DMS53 (cell line): ENCODE measurements around the gene LRCH1.
"Not testable (repeated sequence)": the region's sequence is repeated elsewhere in the genome, so short reads cannot be mapped to it uniquely, and the experiment has no call there.

Source experiments
- DNase-seq: peaks from one replicate; lab custom pipeline; 2025; lab: John Stamatoyannopoulos, UW

The LRCH1 gene, protein sequence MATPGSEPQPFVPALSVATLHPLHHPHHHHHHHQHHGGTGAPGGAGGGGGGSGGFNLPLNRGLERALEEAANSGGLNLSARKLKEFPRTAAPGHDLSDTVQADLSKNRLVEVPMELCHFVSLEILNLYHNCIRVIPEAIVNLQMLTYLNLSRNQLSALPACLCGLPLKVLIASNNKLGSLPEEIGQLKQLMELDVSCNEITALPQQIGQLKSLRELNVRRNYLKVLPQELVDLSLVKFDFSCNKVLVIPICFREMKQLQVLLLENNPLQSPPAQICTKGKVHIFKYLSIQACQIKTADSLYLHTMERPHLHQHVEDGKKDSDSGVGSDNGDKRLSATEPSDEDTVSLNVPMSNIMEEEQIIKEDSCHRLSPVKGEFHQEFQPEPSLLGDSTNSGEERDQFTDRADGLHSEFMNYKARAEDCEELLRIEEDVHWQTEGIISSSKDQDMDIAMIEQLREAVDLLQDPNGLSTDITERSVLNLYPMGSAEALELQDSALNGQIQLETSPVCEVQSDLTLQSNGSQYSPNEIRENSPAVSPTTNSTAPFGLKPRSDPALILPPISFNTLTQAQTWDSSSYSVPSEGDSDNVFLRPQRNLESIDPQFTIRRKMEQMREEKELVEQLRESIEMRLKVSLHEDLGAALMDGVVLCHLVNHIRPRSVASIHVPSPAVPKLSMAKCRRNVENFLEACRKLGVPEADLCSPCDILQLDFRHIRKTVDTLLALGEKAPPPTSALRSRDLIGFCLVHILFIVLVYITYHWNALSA

DNA sequence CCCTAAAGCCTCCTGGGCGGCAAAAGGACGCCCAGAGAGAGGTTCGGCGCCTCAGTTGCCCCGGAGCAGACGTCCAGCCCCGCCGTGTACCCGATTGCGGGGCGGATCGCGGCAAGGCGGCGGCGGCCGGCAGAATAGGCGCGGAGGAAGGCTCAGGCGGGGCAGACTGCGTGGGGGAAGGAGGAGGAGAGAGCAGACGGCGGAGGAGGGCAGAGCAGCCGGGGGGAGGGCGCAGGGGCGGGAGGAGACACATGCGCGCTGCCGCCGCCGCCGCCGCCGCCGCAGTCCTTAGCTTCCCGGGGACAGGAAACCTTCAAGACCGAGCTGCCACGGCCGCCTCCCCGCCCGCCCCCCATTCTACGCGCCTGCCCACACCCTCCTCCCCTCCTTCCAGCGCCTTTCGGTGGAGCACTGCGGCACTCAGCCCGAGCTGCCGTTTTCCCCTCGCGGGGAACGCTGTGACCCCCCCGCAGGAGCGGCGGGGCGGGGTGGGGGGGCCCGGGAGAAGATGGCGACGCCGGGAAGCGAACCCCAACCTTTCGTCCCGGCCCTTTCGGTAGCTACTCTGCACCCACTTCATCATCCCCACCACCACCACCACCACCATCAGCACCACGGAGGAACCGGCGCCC lies at the start of gene LRCH1:
LRCH1 (plus strand) TSS at position 282 of the 632 bp plus-strand sequence; CDS start at position 509, 227 bp downstream.
- peak; percentile 90 for DNase-seq

DNA sequence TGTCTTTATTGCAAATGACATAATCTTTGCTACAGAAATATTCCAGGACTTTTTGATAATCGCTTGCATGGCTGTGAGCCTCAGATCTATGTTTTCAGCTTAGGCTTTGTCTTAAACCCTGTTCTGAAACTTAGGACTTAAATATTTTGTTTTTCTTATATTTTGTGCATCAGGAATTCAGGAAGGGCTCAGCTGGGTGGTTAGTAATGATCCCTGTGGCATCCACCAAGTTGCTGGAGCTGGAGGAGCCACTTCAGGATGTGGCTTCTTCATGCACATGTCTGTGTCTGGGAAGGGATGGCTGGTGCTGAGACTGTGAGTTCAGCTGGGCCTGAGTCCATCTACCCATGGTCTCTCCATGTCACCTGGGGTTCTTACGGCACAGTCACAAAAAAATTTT lies 48.9 kb upstream of the LRCH1 start:
- DNase-seq: no peak

DNA sequence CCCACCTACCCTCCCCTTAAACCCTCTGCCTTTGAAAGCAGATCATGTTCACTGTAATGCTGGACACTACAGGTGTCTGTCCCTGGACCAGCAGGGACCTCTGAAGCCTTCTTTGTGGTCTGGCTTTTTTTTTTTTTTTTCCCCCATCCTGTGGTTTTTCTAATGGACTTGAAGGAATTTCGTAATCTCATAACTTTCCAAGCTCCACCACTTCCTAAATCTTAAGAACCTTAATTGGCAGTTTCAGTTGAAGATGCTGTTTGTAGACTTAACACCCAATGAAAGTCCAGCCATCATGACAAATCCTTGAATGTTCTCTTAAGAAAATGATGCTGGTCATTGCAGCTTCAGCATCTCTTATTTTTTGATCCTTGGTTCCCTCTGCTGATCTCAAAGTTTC lies 45.0 kb upstream of the LRCH1 start:
- DNase-seq: no peak

DNA sequence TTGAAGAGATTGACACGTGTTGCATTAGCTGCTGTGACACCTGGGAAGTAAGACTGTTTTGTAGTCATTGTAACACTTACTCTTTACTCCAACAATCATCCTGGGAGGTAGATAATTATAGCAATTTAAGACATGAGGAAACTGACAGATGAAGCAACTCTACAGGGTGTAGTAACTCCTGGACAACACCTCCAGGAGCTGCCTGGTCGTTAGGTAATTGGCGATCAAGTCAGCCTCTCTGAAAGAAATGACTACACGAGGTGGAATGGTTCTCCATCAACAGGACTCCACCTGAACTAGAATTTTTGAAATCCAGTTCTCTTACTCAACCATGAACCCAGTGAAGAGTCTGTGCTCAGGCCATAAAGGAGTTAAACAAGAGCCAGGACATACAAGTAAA lies 43.0 kb upstream of the LRCH1 start:
- DNase-seq: no peak

DNA sequence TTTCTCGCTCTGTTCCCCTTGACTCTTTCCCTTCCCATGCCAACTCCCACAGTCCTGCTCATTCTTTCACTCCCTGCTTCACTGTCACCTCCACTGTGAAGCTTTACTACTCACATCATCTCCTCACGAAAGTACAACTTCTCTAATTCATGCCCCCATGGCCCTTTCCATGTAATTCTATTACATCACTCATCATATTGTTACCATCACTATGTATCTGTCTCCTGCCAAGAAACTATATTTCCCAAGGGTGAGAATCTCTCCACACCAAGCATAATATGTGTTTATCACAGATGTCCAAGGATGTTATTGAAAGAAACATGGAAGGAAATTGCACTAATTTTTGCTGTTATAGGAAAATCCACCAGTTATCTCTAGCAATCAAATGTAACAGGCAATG lies 37.2 kb upstream of the LRCH1 start:
- no peak for DNase-seq

DNA sequence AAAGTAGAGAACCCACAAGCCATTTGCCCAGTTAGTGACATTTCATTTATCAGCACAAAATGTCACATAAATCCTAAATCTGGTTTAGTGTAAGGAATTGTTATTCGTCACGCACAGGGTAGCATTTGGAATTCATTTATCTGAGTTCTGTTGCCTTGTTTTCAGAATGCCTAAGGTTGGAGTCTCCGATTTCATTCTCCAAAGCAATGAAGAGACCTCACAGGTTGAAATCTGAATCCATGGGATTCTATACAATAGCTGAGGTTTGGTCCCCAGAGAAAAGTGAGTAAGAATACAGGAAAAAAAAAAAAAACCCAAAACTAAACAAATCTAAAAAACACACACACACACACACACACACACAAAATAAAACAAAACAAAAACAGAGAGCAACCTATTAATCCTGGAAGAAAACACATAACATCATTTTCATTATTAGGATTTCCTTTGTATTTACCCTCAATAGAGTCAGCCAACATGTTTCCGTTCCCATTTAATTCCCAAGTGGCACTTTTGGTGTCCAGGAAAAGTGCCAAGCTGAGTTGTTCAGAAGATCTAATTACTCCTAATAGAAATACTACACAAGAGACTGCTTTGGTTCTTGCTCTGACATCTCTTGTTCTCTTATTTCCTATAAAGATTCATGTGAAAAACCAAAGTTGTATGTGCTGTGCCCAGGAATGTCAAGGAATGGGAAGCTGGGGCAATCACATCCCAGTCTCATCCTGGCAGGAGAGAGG lies 36.2 kb upstream of the LRCH1 start:
- DNase-seq: no peak

DNA sequence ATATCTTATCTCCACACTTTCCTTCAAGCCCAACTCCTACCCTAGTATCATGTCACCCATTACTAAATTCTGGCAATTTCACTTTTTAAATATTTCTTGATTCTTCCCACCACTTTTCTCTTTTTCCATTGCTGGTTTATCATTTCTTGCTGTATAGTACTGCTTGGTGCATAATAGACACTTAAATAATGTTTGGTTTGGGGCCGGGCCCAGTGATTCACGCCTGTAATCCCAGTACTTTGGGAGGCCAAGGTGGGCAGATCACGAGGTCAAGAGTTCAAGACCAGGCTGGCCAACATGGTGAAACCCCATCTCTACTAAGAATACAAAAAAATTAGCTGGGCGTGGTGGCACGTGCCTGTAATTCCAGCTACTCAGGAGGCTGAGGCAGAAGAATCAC lies 35.2 kb upstream of the LRCH1 start:
- DNase-seq: not testable (repeated sequence)

DNA sequence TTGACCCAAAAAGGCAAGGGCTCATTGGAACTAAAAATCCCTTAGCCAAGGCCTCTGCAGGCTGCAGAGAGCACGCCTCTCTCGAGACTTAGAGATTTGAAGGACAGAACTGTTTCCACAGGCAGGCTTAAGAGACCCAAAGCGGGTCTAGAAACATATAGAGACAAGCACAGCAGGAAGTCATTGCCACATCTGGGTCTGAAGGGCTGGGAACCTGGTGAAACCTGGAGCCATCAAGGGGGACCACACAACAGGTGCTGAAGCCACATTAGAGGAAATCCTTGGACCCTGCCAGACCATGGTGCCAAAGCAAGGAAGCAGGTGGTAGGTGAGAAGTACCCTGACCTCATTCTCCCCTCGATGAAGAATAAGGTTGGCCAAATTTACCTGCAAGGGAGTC lies 33.8 kb upstream of the LRCH1 start:
- no peak for DNase-seq

DNA sequence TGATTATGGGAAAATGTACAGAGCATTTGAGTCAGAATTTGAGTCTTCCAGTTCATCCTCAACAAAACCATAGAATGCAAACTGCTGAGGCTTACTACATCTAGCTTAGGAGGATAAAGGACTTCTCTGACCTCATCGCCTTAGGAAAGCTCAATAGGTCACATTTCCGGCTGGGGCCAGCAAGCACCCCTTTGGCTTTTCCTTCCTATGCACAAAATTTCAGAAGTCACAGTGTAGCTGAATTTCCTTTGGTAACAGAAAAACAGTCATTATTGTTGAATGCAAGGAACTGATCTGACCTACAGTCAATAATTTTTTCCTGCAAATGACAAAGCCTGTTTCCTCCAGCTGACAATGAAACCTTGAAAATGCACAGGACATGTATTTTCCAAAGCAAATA lies 32.8 kb upstream of the LRCH1 start:
- no peak for DNase-seq

DNA sequence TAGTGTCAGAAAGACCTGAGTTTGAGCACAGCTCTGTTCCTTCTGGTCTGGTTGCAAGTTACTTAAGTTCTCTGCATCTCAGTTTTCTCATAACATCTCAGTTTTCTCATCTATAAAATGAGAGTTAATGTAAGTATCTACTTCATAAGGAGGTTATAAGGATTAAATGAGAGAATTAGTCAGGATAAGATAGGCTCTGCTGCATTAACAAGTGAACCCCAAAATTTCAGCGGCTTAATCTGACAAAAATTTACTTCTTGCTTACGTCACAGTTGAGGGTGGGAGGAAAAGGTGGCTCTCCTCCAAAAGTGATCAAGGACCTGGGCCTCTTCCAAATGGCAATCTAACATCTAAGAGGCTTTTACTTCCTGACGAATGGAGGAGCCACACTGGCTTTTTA lies 31.5 kb upstream of the LRCH1 start:
- no peak for DNase-seq

DNA sequence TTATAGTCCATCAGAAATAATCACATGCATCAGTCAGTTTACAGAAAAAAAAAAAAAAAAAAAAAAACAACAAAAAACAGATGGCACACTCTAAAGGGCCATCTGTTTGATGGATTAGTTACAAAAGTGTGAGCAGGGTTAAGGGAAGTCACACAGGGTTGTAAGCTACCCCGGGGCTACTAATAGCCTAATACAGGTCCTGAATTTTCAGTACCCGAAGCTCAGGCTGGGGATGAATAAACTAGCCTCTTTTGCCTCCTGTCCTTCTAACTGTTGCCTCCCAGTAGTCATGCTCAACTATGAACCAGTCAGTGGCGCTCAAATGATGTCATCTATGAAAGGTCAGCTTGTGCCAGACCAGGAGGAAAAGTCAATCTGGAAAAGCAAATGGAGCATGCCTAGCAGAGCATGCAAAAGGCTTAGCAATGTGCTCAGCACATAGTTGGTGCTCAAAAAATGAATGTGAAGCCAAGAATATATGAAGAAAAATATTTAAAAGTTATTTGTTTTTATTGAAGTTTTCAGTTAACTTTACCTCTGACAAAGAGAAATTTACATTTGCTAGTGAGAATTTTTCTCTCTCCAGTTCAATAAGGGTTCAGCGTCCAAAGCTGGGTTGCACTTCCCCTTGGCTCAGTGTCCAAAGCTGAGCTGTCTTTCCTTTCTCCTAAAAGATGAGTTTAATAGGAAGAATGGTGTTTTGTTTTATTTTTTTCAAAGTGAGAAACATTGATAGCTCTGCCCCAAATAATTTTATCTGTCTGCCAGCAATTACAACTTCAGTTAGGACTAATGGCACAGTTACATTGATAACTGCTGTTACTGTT lies 30.8 kb upstream of the LRCH1 start:
- DNase-seq: peak; percentile 36

DNA sequence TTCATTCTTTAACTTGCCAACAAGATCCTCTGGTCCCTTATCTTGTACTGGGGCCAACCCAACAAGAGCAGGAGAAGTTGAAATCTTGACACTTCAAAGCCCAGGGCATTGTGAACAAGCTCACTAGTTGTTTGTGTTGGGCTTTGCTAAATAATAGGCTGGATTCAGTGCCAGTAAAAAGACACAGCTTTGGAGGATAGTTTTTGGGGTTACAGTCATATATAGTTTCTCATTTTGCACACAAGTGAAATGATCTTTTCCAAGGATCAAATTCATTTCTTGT lies 30.3 kb upstream of the LRCH1 start:
- no peak for DNase-seq

DNA sequence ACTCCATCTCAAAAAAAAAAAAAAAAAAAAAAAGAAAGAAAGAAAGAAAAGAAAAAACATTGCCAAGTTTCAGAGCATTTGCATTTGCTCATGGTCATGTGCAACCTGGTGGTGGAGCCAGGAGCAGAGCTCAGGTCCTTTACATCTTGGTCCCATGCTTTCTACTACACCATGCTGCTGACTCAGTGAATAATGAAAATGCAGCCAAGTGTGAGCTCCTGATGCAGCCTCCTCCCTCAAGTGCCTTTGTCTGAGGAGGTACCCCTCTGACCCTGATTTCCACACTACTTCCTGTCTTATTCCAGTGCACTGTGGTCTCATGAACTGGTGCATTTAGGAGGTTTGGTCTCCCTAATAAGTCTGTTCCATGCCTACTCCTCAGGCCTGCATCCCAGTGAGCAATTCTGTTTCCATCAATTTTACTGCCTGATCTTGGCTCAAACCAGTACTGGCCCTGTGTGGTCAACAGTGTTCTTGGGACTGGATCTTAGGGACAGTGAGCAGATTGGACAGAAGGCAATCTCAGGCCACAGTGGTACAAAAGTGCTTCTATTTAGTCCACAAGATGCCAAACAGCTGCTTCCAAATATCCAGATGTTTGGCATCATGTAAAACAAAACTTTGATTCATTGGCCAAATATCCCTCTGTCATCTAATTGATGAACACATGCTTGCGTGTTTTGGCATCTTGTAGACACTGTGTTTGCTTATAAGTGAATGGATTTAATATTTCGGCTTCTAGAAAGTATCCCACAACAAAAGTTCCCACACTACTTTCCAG lies 28.8 kb upstream of the LRCH1 start:
- no peak for DNase-seq

DNA sequence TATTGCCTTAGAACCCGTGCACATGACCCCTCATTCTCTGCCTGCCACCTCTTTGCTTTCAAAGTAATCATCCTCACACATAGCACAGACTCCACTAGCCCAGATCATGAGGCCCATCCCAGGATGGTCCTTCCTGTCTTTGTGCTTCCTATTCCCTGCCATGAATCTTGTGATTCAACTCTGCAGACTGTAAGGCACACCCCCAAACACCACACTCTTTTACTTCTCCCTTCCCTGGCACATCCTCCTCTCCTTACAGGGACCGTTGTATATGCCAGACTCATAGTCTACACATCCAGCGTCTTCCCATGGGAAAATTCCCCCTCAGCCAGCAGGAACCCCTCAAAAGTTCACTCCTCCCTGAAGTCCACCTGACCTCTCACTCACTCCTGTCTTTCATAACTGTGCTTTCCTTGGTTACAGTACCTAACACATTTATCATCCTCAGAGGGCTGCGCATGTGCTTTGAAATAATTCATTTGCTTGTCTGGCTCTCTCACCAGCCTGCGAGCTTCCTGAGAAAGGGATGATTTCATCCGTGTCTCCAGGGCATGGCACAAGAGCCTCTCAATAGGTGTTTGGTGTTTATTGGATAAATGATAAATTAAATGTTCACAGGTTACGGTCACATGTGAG lies 26.8 kb upstream of the LRCH1 start:
- DNase-seq: no peak

DNA sequence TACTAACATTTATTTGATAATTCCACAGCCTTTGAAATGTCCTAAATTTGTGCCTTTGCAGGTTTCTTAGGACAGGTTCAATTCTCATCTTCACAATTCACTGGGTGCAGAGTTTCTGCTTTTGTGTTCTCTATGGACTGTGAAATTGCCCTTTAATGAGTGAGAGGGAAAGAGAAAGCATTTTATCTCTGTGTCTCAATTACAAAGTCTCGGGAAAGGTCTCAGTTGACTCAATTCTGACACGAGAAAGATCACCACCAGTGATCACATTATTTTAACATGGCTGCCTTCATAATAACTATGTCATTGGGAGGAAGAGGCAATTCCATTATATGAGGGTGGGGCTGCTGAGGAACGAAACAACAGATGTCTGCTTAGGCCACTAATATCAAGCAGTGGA lies 26.2 kb upstream of the LRCH1 start:
- DNase-seq: no peak

DNA sequence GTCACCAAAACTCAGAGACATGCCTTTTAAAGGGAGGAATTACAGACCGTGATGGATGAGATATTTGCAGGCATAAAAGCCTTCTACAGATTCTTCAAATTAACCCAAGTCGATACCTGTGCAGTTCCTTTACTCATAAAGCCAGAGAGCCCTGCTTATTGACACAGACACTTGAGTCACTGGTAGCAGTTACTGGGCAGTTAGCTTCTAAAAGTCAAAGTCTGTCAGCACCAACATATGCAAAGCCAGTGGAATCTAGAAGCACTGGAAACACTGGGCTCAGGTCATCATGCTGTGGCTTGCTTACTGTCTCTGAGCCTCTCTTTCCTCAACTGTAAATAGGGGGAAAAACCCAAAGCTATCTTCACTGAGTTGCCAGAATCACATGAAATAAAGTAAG lies 25.7 kb upstream of the LRCH1 start:
- DNase-seq: peak; percentile 50

DNA sequence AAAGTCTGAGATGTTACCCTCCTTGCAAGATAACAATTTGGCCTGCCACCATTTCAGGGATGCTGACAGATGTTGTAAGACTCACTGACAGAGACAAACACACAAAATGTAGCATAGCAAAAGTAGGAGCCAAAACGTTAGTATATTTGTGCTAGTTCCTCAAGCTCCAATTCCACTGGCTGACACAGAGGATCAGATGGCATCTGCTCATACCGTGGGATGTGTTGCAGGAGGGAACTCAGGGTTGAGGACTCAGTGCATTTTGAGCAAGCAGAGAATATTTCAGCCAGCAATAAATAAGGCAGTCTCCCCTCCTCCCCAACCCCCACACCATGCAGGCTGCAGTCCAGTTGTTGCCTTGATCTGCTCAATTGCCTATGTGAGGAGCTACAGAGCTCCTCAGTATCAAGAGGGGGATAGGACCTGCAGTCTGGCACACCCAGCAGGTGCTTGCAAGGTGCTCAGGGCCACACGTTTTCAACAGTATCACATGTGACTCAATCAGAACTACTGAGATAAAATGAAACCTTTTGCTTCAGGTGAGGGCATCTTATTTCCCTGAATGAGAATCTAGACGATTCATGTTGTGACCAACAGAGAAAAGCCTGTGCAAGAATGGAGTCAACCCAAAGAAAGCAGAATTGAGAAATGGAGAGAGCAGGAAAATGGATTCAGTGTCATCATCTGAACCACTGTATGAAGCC lies 23.6 kb upstream of the LRCH1 start:
- no peak for DNase-seq

DNA sequence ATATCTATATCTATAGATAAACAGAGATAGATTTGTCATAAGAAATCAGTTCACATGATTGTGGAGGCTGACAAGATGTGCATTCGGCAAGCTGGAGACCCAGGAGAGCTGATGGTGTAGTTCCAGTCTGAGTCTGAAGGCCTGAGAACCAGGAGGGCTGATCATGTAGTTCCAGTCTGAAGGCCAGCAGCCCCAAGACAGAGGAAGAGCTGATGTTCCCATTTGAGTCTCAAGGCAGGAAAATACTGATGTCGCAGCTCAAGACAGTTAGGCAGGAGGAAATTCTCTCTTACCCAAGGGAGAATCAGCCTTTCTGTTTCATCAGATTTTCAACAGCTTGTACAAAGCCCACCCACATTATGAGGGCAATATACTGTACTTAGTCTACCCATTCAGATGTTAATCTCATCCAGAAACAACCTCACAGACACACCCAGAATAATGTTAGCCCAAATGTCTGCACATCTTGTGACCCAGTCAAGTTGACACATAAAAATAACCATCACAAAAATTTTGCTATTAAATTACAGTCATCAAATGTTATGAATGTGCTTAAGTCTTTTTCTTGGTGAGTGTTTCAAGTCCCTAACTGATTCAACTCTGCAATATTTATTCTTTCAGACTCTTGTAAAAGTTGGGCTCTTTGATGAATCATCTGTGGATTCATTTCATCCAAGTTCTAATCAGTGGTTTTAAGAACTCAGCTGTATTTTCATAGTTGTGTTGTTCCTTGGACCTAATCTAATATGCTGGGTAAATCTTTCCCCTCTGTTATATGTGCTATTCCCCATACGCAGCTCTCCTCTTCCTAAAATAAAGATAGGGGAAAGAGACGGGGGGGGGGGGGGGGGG lies 22.7 kb upstream of the LRCH1 start:
- DNase-seq: no peak

DNA sequence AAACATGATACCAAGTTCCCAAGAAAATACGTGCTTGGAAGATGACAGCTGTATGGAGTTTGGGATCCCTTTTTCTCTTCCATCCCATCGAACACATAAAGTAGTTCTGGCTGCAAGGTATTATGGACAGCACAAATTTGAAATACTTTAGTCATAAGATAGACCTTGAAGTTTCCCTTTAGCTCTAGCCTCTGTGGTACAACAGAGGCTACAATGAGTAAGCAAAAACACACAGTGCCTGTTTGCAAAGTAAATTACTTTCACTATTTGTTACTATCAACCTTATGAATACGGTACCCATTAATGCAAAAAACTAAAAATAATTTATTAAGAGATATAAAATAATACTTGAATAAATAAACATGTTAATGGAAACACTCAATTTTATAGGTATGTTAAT lies 21.0 kb upstream of the LRCH1 start:
- peak; percentile 10 for DNase-seq
